ENCODE measurements around the gene NSUN7. TPM values are rescaled to one million over a fixed set of nuclear protein-coding genes. Genes with fewer than 3 reads are reported as not detected.

The NSUN7 gene
- total and polyA plus RNA-seq, 4 donors, result 0.21 to 4.5 (median 1.3) TPM

- Histone ChIP-seq H3K9me3 (ENCODE audit: control insufficient read depth in 4 of 4, low read length in 3 of 4) (no peaks in the 10 kb centered on the region), H3K4me1 (ENCODE audit: control insufficient read depth in 4 of 4, insufficient read depth in 4 of 4, low read length in 3 of 4) (peaks cover 0 to 2% (median 0%) of the 10 kb centered on the region in 4 donors), H3K9ac (ENCODE audit: low read depth in 1 of 2, low read length in 2 of 2) (no peak overlapping the region), H3K27me3 (ENCODE audit: control insufficient read depth in 4 of 4, insufficient read depth in 4 of 4, low read length in 3 of 4) (no peaks in the 10 kb centered on the region), H3K4me3 (ENCODE audit: low read depth in 1 of 3, low read length in 3 of 3) (no peak overlapping the region), H3K36me3 (ENCODE audit: control insufficient read depth in 4 of 4, insufficient read depth in 3 of 4, low read depth in 1 of 4, low read length in 3 of 4) (no peaks in the 10 kb centered on the region), H3K27ac (ENCODE audit: low read depth in 1 of 2, low read length in 2 of 2) (no peak overlapping the region)
- WGBS, result 12% methylated on average over 2 of the region's 2 CpGs
- TF ChIP-seq TAF1 (conservative IDR thresholded peaks at IDR 0.05) (no peak), CTCF (IDR thresholded peaks at IDR 0.05; ENCODE audit: low read depth, low read length, missing input control) (no peak), REST (IDR thresholded peaks at IDR 0.05) (no peak), FOXA1 (IDR thresholded peaks at IDR 0.05) (no peak), ATF3 (IDR thresholded peaks at IDR 0.05) (no peak), SP1 (IDR thresholded peaks at IDR 0.05) (no peak), NR2F2 (IDR thresholded peaks at IDR 0.05) (no peak), JUND (IDR thresholded peaks at IDR 0.05) (no peak), EGR1 (IDR thresholded peaks at IDR 0.05; ENCODE audit: low read depth in 2 of 2) (no peak), RAD21 (IDR thresholded peaks at IDR 0.05) (no peak), HNF4A (conservative IDR thresholded peaks at IDR 0.05) (no peak), RXRA (IDR thresholded peaks at IDR 0.05) (no peak), MAX (IDR thresholded peaks at IDR 0.05) (no peak), FOXA2 (IDR thresholded peaks at IDR 0.05) (no peak), YY1 (IDR thresholded peaks at IDR 0.05) (no peak), GABPA (IDR thresholded peaks at IDR 0.05 in 1 of 2, conservative IDR thresholded peaks at IDR 0.05 in 1 of 2) (no peak), ZBTB33 (IDR thresholded peaks at IDR 0.05) (no peak), HNF4G (IDR thresholded peaks at IDR 0.05) (no peak)
- no peak for DNase-seq (ENCODE audit: low spot score)
These were observed 47.0 kb upstream of the NSUN7 start for GRCh38 chr4:40702800-40703151.
